K562 (cell line): Measurements from ENCODE around the gene DGUOK. TPM values are rescaled to one million over a fixed set of nuclear protein-coding genes. Genes with fewer than 3 reads are reported as not detected.

ENCODE experiments used
- ARHGAP35 ChIP-seq: fragments of 450-650 bp; IDR thresholded peaks from 2 replicates; pipeline ENCODE4 v1.6.1; 2018; ENCODE audit not compliant: partially characterized antibody
- CC2D1A ChIP-seq: fragments of 450-650 bp; IDR thresholded peaks from 2 replicates; pipeline ENCODE4 v1.6.1; 2017; ENCODE audit warnings: mild to moderate bottlenecking
- CTCF ChIP-seq, 3 experiments: IDR thresholded peaks in 2 of 3; conservative IDR thresholded peaks in 1 of 3; 2 replicates each; pipeline ENCODE4 v1.5.1; 2011 to 2012; ENCODE audit warnings: low read length in 3 of 3, mild to moderate bottlenecking in 3 of 3, control low read depth in 2 of 3, improper control_type of control experiment in 1 of 3, inconsistent platforms in 1 of 3, low read depth in 1 of 3, mixed read lengths in 1 of 3, moderate library complexity in 1 of 3; ENCODE audit not compliant: insufficient read depth in 2 of 3
- NRF1 ChIP-seq, 2 experiments: fragments of 450-650 bp; IDR thresholded peaks in 1 of 2; conservative IDR thresholded peaks in 1 of 2; 2 replicates each; pipeline ENCODE4 v1.6.1; 2014; ENCODE audit warnings: mild to moderate bottlenecking in 2 of 2
- RAD51 ChIP-seq: fragments of 450-650 bp; IDR thresholded peaks from 2 replicates; pipeline ENCODE4 v1.7.1; 2016; ENCODE audit warnings: low read depth, mild to moderate bottlenecking, borderline replicate concordance
- SMAD4 ChIP-seq: fragments of 250-450 bp; sonication (Bioruptor Pico); conservative IDR thresholded peaks from 2 replicates; pipeline ENCODE4 v1.8.0; 2021; ENCODE audit warnings: inconsistent platforms, mild to moderate bottlenecking, moderate library complexity
- SP1 ChIP-seq: sonication (generic); formaldehyde crosslinking; IDR thresholded peaks from 2 replicates; pipeline ENCODE4 v1.8.1; 2022; ENCODE audit warnings: mild to moderate bottlenecking, missing genetic modification reagents
- polyA plus RNA-seq, 8 experiments: library from polyadenylated mRNA; depleted of rRNA in 4 of 8; stranded (reverse) in 5 of 8; unstranded in 3 of 8; fragments of >200 nt; fragmentation: Nextera tagmentation in 2 of 8; fragmentation: Illumina TruSeq in 1 of 8; extraction: Ambion mirVana in 2 of 8; extraction: Trizol in 1 of 8; gene quantifications; 2 replicates each; pipeline versions ENCODE4 v1.2.1 to v1.2.3, GENCODE V29; 2011 to 2014; ENCODE audit warnings: inconsistent platforms in 1 of 8, missing spikeins in 1 of 8
- total RNA-seq, 7 experiments: library from RNA; depleted of rRNA in 6 of 7; stranded (reverse); fragments of >200 nt in 6 of 7; fragmentation: Illumina TruSeq in 2 of 7; extraction: Trizol in 2 of 7; gene quantifications; 2 replicates each; pipeline versions ENCODE4 v1.2.1 to v1.2.3, GENCODE V29; 2011 to 2021; ENCODE audit warnings: low replicate concordance in 1 of 7
- TF ChIP-seq, protein P1 (sequence below), 2 experiments: fragments of 150-350 bp in 1 of 2; IDR thresholded peaks; 2 replicates each; pipeline ENCODE4 v1.6.1; 2012 to 2016; ENCODE audit warnings: low read depth in 2 of 2, low read length in 2 of 2, mild to moderate bottlenecking in 1 of 2, moderate library complexity in 1 of 2
- TF ChIP-seq, protein P2 (sequence below), 2 experiments: fragments of 450-650 bp; formaldehyde crosslinking in 1 of 2; IDR thresholded peaks; 2 replicates each; pipeline versions ENCODE4 v1.4.0 to v1.6.1; 2014 to 2020; ENCODE audit warnings: mild to moderate bottlenecking in 2 of 2, borderline replicate concordance in 1 of 2, low read depth in 1 of 2
- TF ChIP-seq, protein P3 (sequence below): fragments of 450-650 bp; IDR thresholded peaks from 2 replicates; pipeline ENCODE4 v1.6.1; 2016

DGUOK gene
- total and polyA plus RNA-seq, 9 of the 15 experiments (the other 6 are each of a cell fraction or from before 2014, with no cell fraction given), result 67.0 to 288 (median 126) TPM

- TF ChIP-seq ARHGAP35 (no peak), RAD51 (0 out of 2 replicates have a peak, but pooled peaks have one; percentile 17), SP1 (peak; percentile 92), NRF1 (conservative IDR thresholded peaks at IDR 0.05 in 1 of 2, IDR thresholded peaks at IDR 0.05 in 1 of 2) (peak; percentile 15 to 26; a peak in 1 of 4 replicates), CTCF (IDR thresholded peaks at IDR 0.05 in 2 of 3, conservative IDR thresholded peaks at IDR 0.05 in 1 of 3; ENCODE audit: insufficient read depth in 2 of 3, low read depth in 1 of 3, low read length in 3 of 3) (peak; percentile 71 to 76 (median 74)), CC2D1A (0 out of 2 replicates have a peak, but pooled peaks have one; percentile 32), SMAD4 (CRISPR knock-in tag) (0 out of 2 replicates have a peak, but pooled peaks have one; percentile 34)
- TF ChIP-seq, protein P1, sequence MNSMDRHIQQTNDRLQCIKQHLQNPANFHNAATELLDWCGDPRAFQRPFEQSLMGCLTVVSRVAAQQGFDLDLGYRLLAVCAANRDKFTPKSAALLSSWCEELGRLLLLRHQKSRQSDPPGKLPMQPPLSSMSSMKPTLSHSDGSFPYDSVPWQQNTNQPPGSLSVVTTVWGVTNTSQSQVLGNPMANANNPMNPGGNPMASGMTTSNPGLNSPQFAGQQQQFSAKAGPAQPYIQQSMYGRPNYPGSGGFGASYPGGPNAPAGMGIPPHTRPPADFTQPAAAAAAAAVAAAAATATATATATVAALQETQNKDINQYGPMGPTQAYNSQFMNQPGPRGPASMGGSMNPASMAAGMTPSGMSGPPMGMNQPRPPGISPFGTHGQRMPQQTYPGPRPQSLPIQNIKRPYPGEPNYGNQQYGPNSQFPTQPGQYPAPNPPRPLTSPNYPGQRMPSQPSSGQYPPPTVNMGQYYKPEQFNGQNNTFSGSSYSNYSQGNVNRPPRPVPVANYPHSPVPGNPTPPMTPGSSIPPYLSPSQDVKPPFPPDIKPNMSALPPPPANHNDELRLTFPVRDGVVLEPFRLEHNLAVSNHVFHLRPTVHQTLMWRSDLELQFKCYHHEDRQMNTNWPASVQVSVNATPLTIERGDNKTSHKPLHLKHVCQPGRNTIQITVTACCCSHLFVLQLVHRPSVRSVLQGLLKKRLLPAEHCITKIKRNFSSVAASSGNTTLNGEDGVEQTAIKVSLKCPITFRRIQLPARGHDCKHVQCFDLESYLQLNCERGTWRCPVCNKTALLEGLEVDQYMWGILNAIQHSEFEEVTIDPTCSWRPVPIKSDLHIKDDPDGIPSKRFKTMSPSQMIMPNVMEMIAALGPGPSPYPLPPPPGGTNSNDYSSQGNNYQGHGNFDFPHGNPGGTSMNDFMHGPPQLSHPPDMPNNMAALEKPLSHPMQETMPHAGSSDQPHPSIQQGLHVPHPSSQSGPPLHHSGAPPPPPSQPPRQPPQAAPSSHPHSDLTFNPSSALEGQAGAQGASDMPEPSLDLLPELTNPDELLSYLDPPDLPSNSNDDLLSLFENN (IDR thresholded peaks at IDR 0.05; ENCODE audit: low read depth in 2 of 2, low read length in 2 of 2), result no peak
- TF ChIP-seq, protein P2, sequence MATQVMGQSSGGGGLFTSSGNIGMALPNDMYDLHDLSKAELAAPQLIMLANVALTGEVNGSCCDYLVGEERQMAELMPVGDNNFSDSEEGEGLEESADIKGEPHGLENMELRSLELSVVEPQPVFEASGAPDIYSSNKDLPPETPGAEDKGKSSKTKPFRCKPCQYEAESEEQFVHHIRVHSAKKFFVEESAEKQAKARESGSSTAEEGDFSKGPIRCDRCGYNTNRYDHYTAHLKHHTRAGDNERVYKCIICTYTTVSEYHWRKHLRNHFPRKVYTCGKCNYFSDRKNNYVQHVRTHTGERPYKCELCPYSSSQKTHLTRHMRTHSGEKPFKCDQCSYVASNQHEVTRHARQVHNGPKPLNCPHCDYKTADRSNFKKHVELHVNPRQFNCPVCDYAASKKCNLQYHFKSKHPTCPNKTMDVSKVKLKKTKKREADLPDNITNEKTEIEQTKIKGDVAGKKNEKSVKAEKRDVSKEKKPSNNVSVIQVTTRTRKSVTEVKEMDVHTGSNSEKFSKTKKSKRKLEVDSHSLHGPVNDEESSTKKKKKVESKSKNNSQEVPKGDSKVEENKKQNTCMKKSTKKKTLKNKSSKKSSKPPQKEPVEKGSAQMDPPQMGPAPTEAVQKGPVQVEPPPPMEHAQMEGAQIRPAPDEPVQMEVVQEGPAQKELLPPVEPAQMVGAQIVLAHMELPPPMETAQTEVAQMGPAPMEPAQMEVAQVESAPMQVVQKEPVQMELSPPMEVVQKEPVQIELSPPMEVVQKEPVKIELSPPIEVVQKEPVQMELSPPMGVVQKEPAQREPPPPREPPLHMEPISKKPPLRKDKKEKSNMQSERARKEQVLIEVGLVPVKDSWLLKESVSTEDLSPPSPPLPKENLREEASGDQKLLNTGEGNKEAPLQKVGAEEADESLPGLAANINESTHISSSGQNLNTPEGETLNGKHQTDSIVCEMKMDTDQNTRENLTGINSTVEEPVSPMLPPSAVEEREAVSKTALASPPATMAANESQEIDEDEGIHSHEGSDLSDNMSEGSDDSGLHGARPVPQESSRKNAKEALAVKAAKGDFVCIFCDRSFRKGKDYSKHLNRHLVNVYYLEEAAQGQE (IDR thresholded peaks at IDR 0.05; ENCODE audit: borderline replicate concordance), result peak; percentile 59; the same call in 1 of the 2 replicates
- TF ChIP-seq, protein P2 (CRISPR knock-in tag; IDR thresholded peaks at IDR 0.05; ENCODE audit: low read depth), result no peak
- TF ChIP-seq, protein P3, sequence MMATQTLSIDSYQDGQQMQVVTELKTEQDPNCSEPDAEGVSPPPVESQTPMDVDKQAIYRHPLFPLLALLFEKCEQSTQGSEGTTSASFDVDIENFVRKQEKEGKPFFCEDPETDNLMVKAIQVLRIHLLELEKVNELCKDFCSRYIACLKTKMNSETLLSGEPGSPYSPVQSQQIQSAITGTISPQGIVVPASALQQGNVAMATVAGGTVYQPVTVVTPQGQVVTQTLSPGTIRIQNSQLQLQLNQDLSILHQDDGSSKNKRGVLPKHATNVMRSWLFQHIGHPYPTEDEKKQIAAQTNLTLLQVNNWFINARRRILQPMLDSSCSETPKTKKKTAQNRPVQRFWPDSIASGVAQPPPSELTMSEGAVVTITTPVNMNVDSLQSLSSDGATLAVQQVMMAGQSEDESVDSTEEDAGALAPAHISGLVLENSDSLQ, result peak; percentile 50; the same call in 1 of the 2 replicates
These were observed 5.8 kb upstream of the DGUOK start (continued) for GRCh38 chr2:73920577-73921545.
